C4-2B (cell line): ENCODE results near the gene TSTD2.

Source experiments
- CTCF ChIP-seq: fragments of 450-650 bp; conservative IDR thresholded peaks from 2 replicates; pipeline ENCODE4 v1.5.1; 2017; ENCODE audit warnings: mild to moderate bottlenecking
- ZFX ChIP-seq: fragments of 450-650 bp; IDR thresholded peaks from 2 replicates; pipeline ENCODE4 v1.6.1; 2017

GRCh38 chr9:97568461-97569275 lies 64.5 kb downstream of the TSTD2 start:
- TF ChIP-seq CTCF (no peak), ZFX (no peak)
